Suprapubic skin (tissue), 4 donors: Measurements from ENCODE around the gene NF1. TPM values are rescaled to one million over a fixed set of nuclear protein-coding genes. Genes with fewer than 3 reads are reported as not detected.

ENCODE experiments used
- DNase-seq, 2 donors: peaks; one replicate each; pipeline ENCODE4 v3.0.0-alpha.2; 2019; ENCODE audit warnings: low spot score in 2 of 2
- H3K27ac ChIP-seq: fragments of 200-600 bp; sonication (generic); one replicate; pipeline ENCODE4 v1.5.1; 2019
- H3K27me3 ChIP-seq: fragments of 200-600 bp; sonication (generic); one replicate; pipeline ENCODE4 v1.5.1; 2019
- H3K36me3 ChIP-seq: fragments of 200-600 bp; sonication (generic); one replicate; pipeline ENCODE4 v1.5.1; 2019
- H3K4me1 ChIP-seq: fragments of 200-600 bp; sonication (generic); one replicate; pipeline ENCODE4 v1.5.1; 2019
- H3K4me3 ChIP-seq: fragments of 200-600 bp; sonication (generic); one replicate; pipeline ENCODE4 v1.5.1; 2019; ENCODE audit warnings: mild to moderate bottlenecking
- H3K9me3 ChIP-seq: fragments of 200-600 bp; sonication (generic); one replicate; pipeline ENCODE4 v1.5.1; 2019
- CTCF ChIP-seq, 2 donors: fragments of 200-600 bp in 1 of 2; fragments of 450-650 bp in 1 of 2; sonication (generic) in 1 of 2; IDR thresholded peaks; one replicate each; pipeline ENCODE4 v1.5.1; 2016 to 2019; ENCODE audit warnings: antibody characterized with exemption in 2 of 2, mild to moderate bottlenecking in 1 of 2, moderate library complexity in 1 of 2
- EP300 ChIP-seq: sonication (generic); formaldehyde crosslinking; IDR thresholded peaks from one replicate; pipeline ENCODE4 v1.6.1; 2017; ENCODE audit warnings: antibody characterized with exemption
- POLR2A ChIP-seq, 2 donors: fragments of 450-650 bp; IDR thresholded peaks; one replicate each; pipeline ENCODE4 v1.6.1; 2017; ENCODE audit warnings: antibody characterized with exemption in 2 of 2, mild to moderate bottlenecking in 2 of 2, moderate library complexity in 2 of 2
- POLR2AphosphoS5 ChIP-seq, 3 donors: sonication (generic); formaldehyde crosslinking; IDR thresholded peaks; one replicate each; pipeline ENCODE4 v1.6.1; 2017; ENCODE audit warnings: antibody characterized with exemption in 3 of 3
- WGBS: methylation state at CpG from one replicate; pipeline ENCODE4 v1.1.5; 2018; 5-methylcytosine and 5-hydroxymethylcytosine counted together
- total RNA-seq, 4 donors: library from RNA; depleted of rRNA; stranded (reverse); fragments of >200 nt; gene quantifications; one replicate each; pipeline ENCODE4 v1.1.0, GENCODE V29; 2016

NF1 gene
- total RNA-seq, 4 donors from 2014 or later = 32.3 to 113 (median 45.4) TPM

GRCh38 chr17:31202968-31203367 is 108.2 kb downstream of the NF1 start:
- TF ChIP-seq EP300 = no peak
- TF ChIP-seq POLR2AphosphoS5 (IDR thresholded peaks at IDR 0.05) = no peak
- TF ChIP-seq CTCF (IDR thresholded peaks at IDR 0.05) = no peak
- no peak for TF ChIP-seq POLR2A (IDR thresholded peaks at IDR 0.05)
- no peak for DNase-seq
- Histone ChIP-seq H3K4me3 (no peak overlapping the region), H3K9me3 (no peaks in the 10 kb centered on the region), H3K4me1 (no peaks in the 10 kb centered on the region), H3K27me3 (no peaks in the 10 kb centered on the region), H3K36me3 (peaks cover 11% of the 10 kb centered on the region), H3K27ac (no peak overlapping the region)

GRCh38 chr17:31211352-31212012 is 116.7 kb downstream of the NF1 start:
- Histone ChIP-seq H3K27me3 (no peaks in the 10 kb centered on the region), H3K36me3 (no peaks in the 10 kb centered on the region), H3K4me3 (no peak overlapping the region), H3K4me1 (no peaks in the 10 kb centered on the region), H3K27ac (no peak overlapping the region), H3K9me3 (no peaks in the 10 kb centered on the region)
- TF ChIP-seq POLR2A (IDR thresholded peaks at IDR 0.05) (no peak), POLR2AphosphoS5 (IDR thresholded peaks at IDR 0.05) (no peak), EP300 (no peak), CTCF (IDR thresholded peaks at IDR 0.05) (no peak)
- no peak for DNase-seq

- DNase-seq = no peak
- Histone ChIP-seq H3K27me3 (no peaks in the 10 kb centered on the region), H3K27ac (no peak overlapping the region), H3K4me3 (no peak overlapping the region), H3K36me3 (peaks cover 21% of the 10 kb centered on the region), H3K9me3 (no peaks in the 10 kb centered on the region), H3K4me1 (no peaks in the 10 kb centered on the region)
- 41% methylated on average over 5 of the region's 5 CpGs for WGBS
- peak; percentile 14 to 35 for TF ChIP-seq CTCF (IDR thresholded peaks at IDR 0.05)
- no peak for TF ChIP-seq POLR2A (IDR thresholded peaks at IDR 0.05)
Measured at GRCh38 chr17:31216031-31216751, 121.4 kb downstream of the NF1 start.

- peaks cover 15% of the 10 kb centered on the region for H3K36me3 ChIP-seq
- TF ChIP-seq POLR2A (IDR thresholded peaks at IDR 0.05) (no peak), CTCF (IDR thresholded peaks at IDR 0.05) (no peak), POLR2AphosphoS5 (IDR thresholded peaks at IDR 0.05) (no peak), EP300 (no peak)
- no peak overlapping the region for H3K4me3 ChIP-seq
- no peaks in the 10 kb centered on the region for H3K4me1 ChIP-seq
- H3K27me3 ChIP-seq = no peaks in the 10 kb centered on the region
- H3K9me3 ChIP-seq = no peaks in the 10 kb centered on the region
- no peak overlapping the region for H3K27ac ChIP-seq
- 60% methylated on average over 1 of the region's 1 CpG for WGBS
- DNase-seq = no peak
Measured at GRCh38 chr17:31224366-31224765, 129.6 kb downstream of the NF1 start.

GRCh38 chr17:31225831-31226230 is 131.1 kb downstream of the NF1 start:
- Histone ChIP-seq H3K27me3 (no peaks in the 10 kb centered on the region), H3K9me3 (no peaks in the 10 kb centered on the region), H3K4me1 (no peaks in the 10 kb centered on the region), H3K36me3 (peaks cover 23% of the 10 kb centered on the region), H3K4me3 (no peak overlapping the region), H3K27ac (no peak overlapping the region)
- 75% methylated on average over 2 of the region's 2 CpGs for WGBS
- TF ChIP-seq CTCF (IDR thresholded peaks at IDR 0.05) = no peak
- no peak for TF ChIP-seq POLR2AphosphoS5 (IDR thresholded peaks at IDR 0.05)
- no peak for TF ChIP-seq EP300
- TF ChIP-seq POLR2A (IDR thresholded peaks at IDR 0.05) = no peak
- DNase-seq = no peak
